Mammary epithelial cell (primary cell): ENCODE measurements around the gene KLHL29.

Experiments
- EZH2 ChIP-seq: IDR thresholded peaks from 2 replicates; pipeline ENCODE4 v1.6.1; 2012; ENCODE audit warnings: low read length, inconsistent platforms, borderline replicate concordance
- TF ChIP-seq, protein P1 (sequence below), 2 donors: IDR thresholded peaks in 1 of 2; conservative IDR thresholded peaks in 1 of 2; 2 replicates each; pipeline ENCODE4 v1.5.1; 2011 to 2012; ENCODE audit warnings: inconsistent platforms in 2 of 2, low read length in 2 of 2, mild to moderate bottlenecking in 2 of 2, control low read depth in 1 of 2, low read depth in 1 of 2; ENCODE audit not compliant: insufficient read depth in 1 of 2; ENCODE audit errors: extremely low read depth in 1 of 2

DNA sequence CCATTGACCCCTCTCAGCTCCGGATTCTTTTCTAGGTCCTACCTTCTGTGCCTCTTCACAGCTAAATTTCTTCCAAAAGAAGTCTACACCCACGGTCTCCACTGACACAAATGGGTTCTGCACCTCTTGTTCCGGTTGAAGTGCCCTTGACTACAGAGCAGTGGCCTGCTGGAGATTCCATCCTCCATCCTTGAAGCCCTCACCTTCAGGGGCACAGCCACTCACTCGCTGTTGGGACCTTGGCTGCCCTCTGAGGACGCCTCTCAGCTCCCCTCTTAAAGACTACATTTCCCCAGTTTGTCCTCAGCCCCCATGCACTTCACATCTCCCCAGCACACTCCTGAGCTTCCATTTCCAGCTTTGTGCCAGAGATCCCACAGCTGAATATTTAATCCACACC, 315.6 kb downstream of the KLHL29 start:
- TF ChIP-seq, protein P1, sequence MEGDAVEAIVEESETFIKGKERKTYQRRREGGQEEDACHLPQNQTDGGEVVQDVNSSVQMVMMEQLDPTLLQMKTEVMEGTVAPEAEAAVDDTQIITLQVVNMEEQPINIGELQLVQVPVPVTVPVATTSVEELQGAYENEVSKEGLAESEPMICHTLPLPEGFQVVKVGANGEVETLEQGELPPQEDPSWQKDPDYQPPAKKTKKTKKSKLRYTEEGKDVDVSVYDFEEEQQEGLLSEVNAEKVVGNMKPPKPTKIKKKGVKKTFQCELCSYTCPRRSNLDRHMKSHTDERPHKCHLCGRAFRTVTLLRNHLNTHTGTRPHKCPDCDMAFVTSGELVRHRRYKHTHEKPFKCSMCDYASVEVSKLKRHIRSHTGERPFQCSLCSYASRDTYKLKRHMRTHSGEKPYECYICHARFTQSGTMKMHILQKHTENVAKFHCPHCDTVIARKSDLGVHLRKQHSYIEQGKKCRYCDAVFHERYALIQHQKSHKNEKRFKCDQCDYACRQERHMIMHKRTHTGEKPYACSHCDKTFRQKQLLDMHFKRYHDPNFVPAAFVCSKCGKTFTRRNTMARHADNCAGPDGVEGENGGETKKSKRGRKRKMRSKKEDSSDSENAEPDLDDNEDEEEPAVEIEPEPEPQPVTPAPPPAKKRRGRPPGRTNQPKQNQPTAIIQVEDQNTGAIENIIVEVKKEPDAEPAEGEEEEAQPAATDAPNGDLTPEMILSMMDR (conservative IDR thresholded peaks at IDR 0.05 in 1 of 2, IDR thresholded peaks at IDR 0.05 in 1 of 2; ENCODE audit: extremely low read depth in 1 of 2, insufficient read depth in 1 of 2, low read depth in 1 of 2, low read length in 2 of 2), result no peak
- TF ChIP-seq EZH2, result no peak
